SK-N-SH (cell line): ENCODE measurements around the gene THBS3. TPM values are rescaled to one million over a fixed set of nuclear protein-coding genes. Genes with fewer than 3 reads are reported as not detected.

ENCODE experiments used
- CTCF ChIA-PET: fragments of 300-600, 350-600 bp; formaldehyde crosslinking; extraction: SDS; loops from one replicate; lab custom pipeline; 2021; lab: Yijun Ruan, JAX
- POLR2A ChIA-PET: fragments of 350-600 bp; sonication (Branson Sonifier 250); formaldehyde crosslinking; extraction: SDS; loops from one replicate; lab custom pipeline; 2020; ENCODE audit warnings: antibody characterized with exemption, inconsistent platforms; lab: Yijun Ruan, JAX
- DNase-seq: peaks from one replicate; pipeline ENCODE4 v3.0.0; 2012
- H2AFZ ChIP-seq: fragments of 200-600 bp; sonication (generic); 2 replicates; pipeline ENCODE4 v1.8.1; 2016; ENCODE audit warnings: antibody characterized with exemption, mild to moderate bottlenecking, low read depth
- H3F3A ChIP-seq: fragments of 200-600 bp; sonication (generic); replicated peaks from 2 replicates; pipeline ENCODE3; 2016; ENCODE audit warnings: antibody characterized with exemption, mild to moderate bottlenecking; ENCODE audit not compliant: insufficient read depth
- H3K27ac ChIP-seq, 2 experiments: fragments of 200-500 bp in 1 of 2; fragments of 200-600 bp in 1 of 2; sonication (Bioruptor generic) in 1 of 2; sonication (generic), shearing (Covaris generic) in 1 of 2; 2 replicates each; pipeline versions ENCODE4 v1.5.1 to v1.6.1; 2014 to 2016; ENCODE audit warnings: low read depth in 2 of 2, inconsistent platforms in 1 of 2, low read length in 1 of 2, mild to moderate bottlenecking in 1 of 2, mixed read lengths in 1 of 2
- H3K27me3 ChIP-seq: fragments of 200-600 bp; sonication (generic), shearing (Covaris generic); 2 replicates; pipeline ENCODE4 v1.6.1; 2016; ENCODE audit warnings: mixed run types; ENCODE audit not compliant: insufficient read depth
- H3K36me3 ChIP-seq, 2 experiments: fragments of 200-500 bp in 1 of 2; fragments of 200-600 bp in 1 of 2; sonication (Bioruptor generic) in 1 of 2; sonication (generic) in 1 of 2; replicated peaks in 1 of 2; 2 replicates each; pipeline versions ENCODE3 to v1.5.1; 2014 to 2016; ENCODE audit warnings: low read length in 1 of 2, mild to moderate bottlenecking in 1 of 2; ENCODE audit not compliant: insufficient read depth in 2 of 2, control insufficient read depth in 1 of 2
- H3K4me1 ChIP-seq, 2 experiments: fragments of 200-500 bp in 1 of 2; fragments of 200-600 bp in 1 of 2; sonication (Bioruptor generic) in 1 of 2; sonication (generic), shearing (Covaris generic) in 1 of 2; 2 replicates each; pipeline versions ENCODE4 v1.5.1 to v1.6.1; 2014 to 2016; ENCODE audit warnings: low read depth in 1 of 2, low read length in 1 of 2, mixed run types in 1 of 2; ENCODE audit not compliant: insufficient read depth in 2 of 2, control insufficient read depth in 1 of 2
- H3K4me2 ChIP-seq: fragments of 200-600 bp; sonication (generic), shearing (Covaris generic); 2 replicates; pipeline ENCODE4 v1.6.1; 2017; ENCODE audit warnings: mixed run types
- H3K4me3 ChIP-seq, 2 experiments: fragments of 200-500 bp in 1 of 2; fragments of 200-600 bp in 1 of 2; sonication (Bioruptor generic) in 1 of 2; sonication (generic), shearing (Covaris generic) in 1 of 2; 2 replicates each; pipeline versions ENCODE4 v1.5.1 to v1.8.1; 2014 to 2016; ENCODE audit warnings: low read depth in 2 of 2, inconsistent platforms in 1 of 2, low read length in 1 of 2, mild to moderate bottlenecking in 1 of 2, mixed read lengths in 1 of 2, moderate library complexity in 1 of 2
- H3K79me2 ChIP-seq: fragments of 200-600 bp; sonication (generic); 2 replicates; pipeline ENCODE4 v1.8.1; 2017; ENCODE audit warnings: mild to moderate bottlenecking; ENCODE audit not compliant: insufficient read depth
- H3K9ac ChIP-seq: fragments of 200-600 bp; sonication (generic); 2 replicates; pipeline ENCODE4 v1.6.1; 2017; ENCODE audit warnings: mixed run types
- H3K9me2 ChIP-seq: fragments of 200-600 bp; sonication (generic); 2 replicates; pipeline ENCODE4 v1.6.1; 2017; ENCODE audit warnings: mixed run types
- H3K9me3 ChIP-seq: fragments of 200-600 bp; sonication (generic); 2 replicates; pipeline ENCODE4 v1.6.1; 2017; ENCODE audit warnings: mixed run types, mild to moderate bottlenecking, moderate library complexity
- H4K20me1 ChIP-seq: fragments of 200-600 bp; sonication (generic); 2 replicates; pipeline ENCODE4 v1.6.1; 2017; ENCODE audit warnings: mild to moderate bottlenecking, mixed run types; ENCODE audit not compliant: insufficient read depth
- CHD2 ChIP-seq: fragments of 150-350 bp; IDR thresholded peaks from 2 replicates; pipeline ENCODE4 v1.6.1; 2018; ENCODE audit warnings: low read length; ENCODE audit not compliant: partially characterized antibody
- ELF1 ChIP-seq: IDR thresholded peaks from 2 replicates; pipeline ENCODE4 v1.4.0; 2012
- FOSL2 ChIP-seq: IDR thresholded peaks from 2 replicates; pipeline ENCODE4 v1.4.0; 2012; ENCODE audit warnings: low read depth, mild to moderate bottlenecking, moderate library complexity, borderline replicate concordance
- FOXJ3 ChIP-seq: sonication (generic); formaldehyde crosslinking; IDR thresholded peaks from 2 replicates; pipeline ENCODE4 v1.5.1; 2020; ENCODE audit warnings: mild to moderate bottlenecking, missing genetic modification reagents
- GATA2 ChIP-seq: sonication (generic); formaldehyde crosslinking; IDR thresholded peaks from 2 replicates; pipeline ENCODE4 v1.5.0; 2020; ENCODE audit warnings: mild to moderate bottlenecking, missing genetic modification reagents
- JUND ChIP-seq: IDR thresholded peaks from 2 replicates; pipeline ENCODE4 v1.4.0; 2012
- MAX ChIP-seq: IDR thresholded peaks from 2 replicates; pipeline ENCODE4 v1.4.0; 2012; ENCODE audit warnings: low read depth
- MEF2A ChIP-seq: IDR thresholded peaks from 2 replicates; pipeline ENCODE4 v1.4.0; 2012; ENCODE audit warnings: low read depth, borderline replicate concordance
- MXI1 ChIP-seq: IDR thresholded peaks from 2 replicates; pipeline ENCODE4 v1.6.1; 2012; ENCODE audit warnings: mild to moderate bottlenecking, low read depth, low read length, improper control_type of control experiment
- NFIC ChIP-seq: IDR thresholded peaks from 2 replicates; pipeline ENCODE4 v1.4.0; 2012; ENCODE audit warnings: borderline replicate concordance
- PBX3 ChIP-seq: IDR thresholded peaks from 2 replicates; pipeline ENCODE4; 2012
- POLR2AphosphoS5 ChIP-seq: IDR thresholded peaks from 2 replicates; pipeline ENCODE4 v1.6.1; 2012; ENCODE audit warnings: low read depth, low read length
- RAD21 ChIP-seq: IDR thresholded peaks from 2 replicates; pipeline ENCODE4 v1.6.1; 2012; ENCODE audit warnings: mild to moderate bottlenecking, low read length
- RCOR1 ChIP-seq: fragments of 150-350 bp; IDR thresholded peaks from 2 replicates; pipeline ENCODE4 v1.6.1; 2017; ENCODE audit warnings: antibody characterized with exemption, low read length
- RXRA ChIP-seq: IDR thresholded peaks from 2 replicates; pipeline ENCODE4 v1.4.0; 2012; ENCODE audit warnings: low read depth, mild to moderate bottlenecking, borderline replicate concordance
- SIN3A ChIP-seq: IDR thresholded peaks from 2 replicates; pipeline ENCODE4 v1.6.1; 2012; ENCODE audit warnings: low read depth, mild to moderate bottlenecking, low read length, moderate library complexity, borderline replicate concordance
- TCF12 ChIP-seq: IDR thresholded peaks from 2 replicates; pipeline ENCODE4 v1.4.0; 2012
- TEAD4 ChIP-seq: IDR thresholded peaks from 2 replicates; pipeline ENCODE4 v1.4.0; 2012; ENCODE audit warnings: mild to moderate bottlenecking, borderline replicate concordance; ENCODE audit not compliant: insufficient read depth
- USF2 ChIP-seq: fragments of 150-350 bp; IDR thresholded peaks from 2 replicates; pipeline ENCODE4 v1.6.1; 2017; ENCODE audit warnings: antibody characterized with exemption, low read length, low read depth, borderline replicate concordance
- YY1 ChIP-seq: IDR thresholded peaks from 2 replicates; pipeline ENCODE4 v1.4.0; 2012; ENCODE audit warnings: low read depth, mild to moderate bottlenecking
- WGBS: methylation state at CpG from one replicate; pipeline ENCODE4 v1.1.6; 2017; ENCODE audit warnings: low lambda C conversion rate; 5-methylcytosine and 5-hydroxymethylcytosine counted together
- polyA plus RNA-seq, 3 experiments: library from polyadenylated mRNA; depleted of rRNA; stranded (reverse); fragments of >200 nt; gene quantifications; 2 replicates each; pipeline ENCODE4 v1.2.3, GENCODE V29; 2012
- TF ChIP-seq, protein P1 (sequence below): IDR thresholded peaks from 2 replicates; pipeline ENCODE4 v1.4.0; 2012; ENCODE audit warnings: low read depth, borderline replicate concordance

THBS3 gene
- polyA plus RNA-seq, 1 of the 3 experiments (the other 2 are of a cell fraction): 124 TPM

DNA sequence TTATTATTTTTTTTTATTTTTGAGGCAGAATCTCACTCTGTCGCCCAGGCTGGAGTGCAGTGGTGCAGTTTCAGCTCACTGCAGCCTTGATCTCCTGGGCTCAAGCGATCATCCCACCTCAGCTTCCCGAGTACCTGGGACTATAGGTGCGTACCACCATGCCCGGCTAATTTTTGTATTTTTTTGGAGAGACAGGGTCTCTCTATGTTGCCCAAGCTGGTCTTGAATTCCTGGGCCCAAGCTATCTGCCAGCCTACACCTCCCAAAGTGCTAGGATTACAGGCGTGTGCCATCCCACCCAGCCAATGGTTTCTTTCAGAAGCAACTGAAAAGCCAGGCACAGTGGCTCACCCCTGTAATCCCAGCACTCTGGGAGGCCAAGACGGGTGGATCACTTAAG, 36.9 kb downstream of the THBS3 start:
- Histone ChIP-seq H3K27me3 (no peaks in the 10 kb centered on the region), H3K27ac (no peak overlapping the region), H3K36me3 (peaks cover 16% of the 10 kb centered on the region in 2 experiments), H3K9me3 (no peaks in the 10 kb centered on the region), H3K79me2 (peaks cover 41% of the 10 kb centered on the region), H3K4me3 (no peak overlapping the region), H3F3A (peaks cover 45% of the 10 kb centered on the region), H3K9ac (no peak overlapping the region), H2AFZ (no peak overlapping the region), H3K4me1 (peaks cover 0 to 28% of the 10 kb centered on the region in 2 experiments; a peak in 3 of 4 replicates), H3K9me2 (no peaks in the 10 kb centered on the region), H4K20me1 (no peaks in the 10 kb centered on the region), H3K4me2 (peak overlapping the region; percentile 94; the same call in 1 of the 2 replicates)
- CTCF ChIA-PET: interaction anchor here (0.6 to 14.8 kb wide), 8 partner anchors 9 to 550 kb away, joined by 3 to 496 read pairs (median 4); no protein-coding TSS in a partner anchor
- WGBS: 97% methylated on average over 7 of the region's 7 CpGs
- TF ChIP-seq MXI1 (no peak), CHD2 (no peak), RXRA (no peak), RAD21 (no peak), MEF2A (no peak), JUND (no peak), PBX3 (no peak), FOXJ3 (CRISPR knock-in tag) (no peak), NFIC (no peak), TEAD4 (no peak), GATA2 (no peak), TCF12 (no peak)
- no peak for DNase-seq
- POLR2A ChIA-PET: interaction anchor here (0.8 kb wide), 1 partner anchor 85 kb away, joined by 3 read pairs; no protein-coding TSS in a partner anchor

- peaks cover 40% of the 10 kb centered on the region for H3F3A ChIP-seq
- peaks cover 16% of the 10 kb centered on the region in 2 experiments for H3K36me3 ChIP-seq
- H3K4me3 ChIP-seq: no peak overlapping the region
- ChIA-PET CTCF (interaction anchor here (0.7 to 14.8 kb wide), 8 partner anchors 10 to 226 kb away, joined by 3 to 496 read pairs (median 4); no protein-coding TSS in a partner anchor), POLR2A (interaction anchor here (0.8 kb wide), 1 partner anchor 85 kb away, joined by 3 read pairs; no protein-coding TSS in a partner anchor)
- no peak overlapping the region for H3K27ac ChIP-seq
- H3K4me1 ChIP-seq: peaks cover 0 to 22% of the 10 kb centered on the region in 2 experiments; a peak in 3 of 4 replicates
- H3K4me2 ChIP-seq: no peak overlapping the region
- no peaks in the 10 kb centered on the region for H3K27me3 ChIP-seq
- no peak for DNase-seq
- H3K9me3 ChIP-seq: no peaks in the 10 kb centered on the region
- 97% methylated on average over 2 of the region's 2 CpGs for WGBS
- peaks cover 38% of the 10 kb centered on the region for H3K79me2 ChIP-seq
- H4K20me1 ChIP-seq: no peaks in the 10 kb centered on the region
- H3K9ac ChIP-seq: no peak overlapping the region
- H3K9me2 ChIP-seq: no peaks in the 10 kb centered on the region
- H2AFZ ChIP-seq: no peak overlapping the region
- TF ChIP-seq POLR2AphosphoS5: no peak
- no peak for TF ChIP-seq JUND
- no peak for TF ChIP-seq YY1
- TF ChIP-seq ELF1: no peak
- TF ChIP-seq USF2: no peak
- TF ChIP-seq GATA2: no peak
- TF ChIP-seq, protein P1, sequence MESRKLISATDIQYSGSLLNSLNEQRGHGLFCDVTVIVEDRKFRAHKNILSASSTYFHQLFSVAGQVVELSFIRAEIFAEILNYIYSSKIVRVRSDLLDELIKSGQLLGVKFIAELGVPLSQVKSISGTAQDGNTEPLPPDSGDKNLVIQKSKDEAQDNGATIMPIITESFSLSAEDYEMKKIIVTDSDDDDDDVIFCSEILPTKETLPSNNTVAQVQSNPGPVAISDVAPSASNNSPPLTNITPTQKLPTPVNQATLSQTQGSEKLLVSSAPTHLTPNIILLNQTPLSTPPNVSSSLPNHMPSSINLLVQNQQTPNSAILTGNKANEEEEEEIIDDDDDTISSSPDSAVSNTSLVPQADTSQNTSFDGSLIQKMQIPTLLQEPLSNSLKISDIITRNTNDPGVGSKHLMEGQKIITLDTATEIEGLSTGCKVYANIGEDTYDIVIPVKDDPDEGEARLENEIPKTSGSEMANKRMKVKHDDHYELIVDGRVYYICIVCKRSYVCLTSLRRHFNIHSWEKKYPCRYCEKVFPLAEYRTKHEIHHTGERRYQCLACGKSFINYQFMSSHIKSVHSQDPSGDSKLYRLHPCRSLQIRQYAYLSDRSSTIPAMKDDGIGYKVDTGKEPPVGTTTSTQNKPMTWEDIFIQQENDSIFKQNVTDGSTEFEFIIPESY: no peak
- no peak for TF ChIP-seq RAD21
- TF ChIP-seq MAX: no peak
- no peak for TF ChIP-seq RCOR1
- TF ChIP-seq FOSL2: no peak
- no peak for TF ChIP-seq RXRA
- no peak for TF ChIP-seq NFIC
- no peak for TF ChIP-seq CHD2
- no peak for TF ChIP-seq PBX3
- no peak for TF ChIP-seq SIN3A
Measured at GRCh38 chr1:155170101-155170785, 37.5 kb downstream of the THBS3 start.
